ENCODE measurements around the gene ABHD5.

ABHD5 gene

DNA sequence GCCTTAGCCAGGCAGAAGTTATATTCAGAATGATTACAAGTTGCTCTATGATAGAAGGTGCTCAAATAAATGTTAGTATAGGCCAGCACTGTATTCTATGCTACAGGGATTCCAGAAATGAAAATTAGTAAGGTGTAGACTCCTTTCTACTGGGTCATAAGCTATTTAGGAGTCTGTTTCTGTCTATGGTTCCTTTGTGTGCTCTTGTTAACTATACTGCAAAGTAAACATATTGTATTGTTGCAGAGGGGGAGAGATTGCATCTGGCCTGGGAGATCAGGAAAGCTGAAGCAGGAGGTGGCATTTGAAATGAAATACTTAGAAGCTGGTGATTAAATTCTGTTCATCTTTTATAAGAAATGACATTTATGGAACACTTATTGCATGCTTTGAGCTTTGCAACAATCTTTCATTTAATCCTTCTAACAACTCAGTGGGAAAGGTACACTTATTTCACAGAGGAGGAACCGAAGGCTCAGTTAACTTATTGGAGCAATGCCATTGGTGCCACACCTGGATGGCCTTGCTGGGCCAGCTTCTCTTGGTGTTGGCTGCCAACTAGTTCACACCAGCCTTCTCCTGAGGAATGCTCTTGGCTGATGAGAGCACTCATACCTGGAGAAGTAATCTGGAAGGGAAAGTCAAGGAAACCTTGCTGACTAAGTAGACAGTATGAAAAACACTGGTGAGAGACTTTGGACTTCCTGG is 39.1 kb downstream of the ABHD5 start:
- no peak overlapping the region for H3K27ac ChIP-seq (ENCODE audit: low read depth, low read length)
- no peaks in the 10 kb centered on the region for H3K9me2 ChIP-seq (replicated peaks; ENCODE audit: control insufficient read depth, low read length)
- no peaks in the 10 kb centered on the region for H4K20me1 ChIP-seq (ENCODE audit: control insufficient read depth, insufficient read depth, low read depth, low read length)
- H3F3A ChIP-seq (ENCODE audit: control insufficient read depth, insufficient read depth) = no peaks in the 10 kb centered on the region
- no peaks in the 10 kb centered on the region for H3K36me3 ChIP-seq (ENCODE audit: control insufficient read depth, low read length)
- H3K79me2 ChIP-seq (ENCODE audit: control insufficient read depth, low read length) = no peaks in the 10 kb centered on the region
- H3K4me2 ChIP-seq (ENCODE audit: low read length) = no peak overlapping the region
- H3K4me3 ChIP-seq (ENCODE audit: low read length) = no peak overlapping the region
- no peaks in the 10 kb centered on the region for H3K4me1 ChIP-seq (ENCODE audit: control insufficient read depth, low read length)
- no peaks in the 10 kb centered on the region for H3K27me3 ChIP-seq (ENCODE audit: control insufficient read depth, low read length)
- H3K9me3 ChIP-seq (ENCODE audit: control insufficient read depth, insufficient read depth, low read length) = no peaks in the 10 kb centered on the region
- no peak for TF ChIP-seq EZH2phosphoT487 (IDR thresholded peaks at IDR 0.05; ENCODE audit: borderline replicate concordance, low read length)
- TF ChIP-seq, protein P1, sequence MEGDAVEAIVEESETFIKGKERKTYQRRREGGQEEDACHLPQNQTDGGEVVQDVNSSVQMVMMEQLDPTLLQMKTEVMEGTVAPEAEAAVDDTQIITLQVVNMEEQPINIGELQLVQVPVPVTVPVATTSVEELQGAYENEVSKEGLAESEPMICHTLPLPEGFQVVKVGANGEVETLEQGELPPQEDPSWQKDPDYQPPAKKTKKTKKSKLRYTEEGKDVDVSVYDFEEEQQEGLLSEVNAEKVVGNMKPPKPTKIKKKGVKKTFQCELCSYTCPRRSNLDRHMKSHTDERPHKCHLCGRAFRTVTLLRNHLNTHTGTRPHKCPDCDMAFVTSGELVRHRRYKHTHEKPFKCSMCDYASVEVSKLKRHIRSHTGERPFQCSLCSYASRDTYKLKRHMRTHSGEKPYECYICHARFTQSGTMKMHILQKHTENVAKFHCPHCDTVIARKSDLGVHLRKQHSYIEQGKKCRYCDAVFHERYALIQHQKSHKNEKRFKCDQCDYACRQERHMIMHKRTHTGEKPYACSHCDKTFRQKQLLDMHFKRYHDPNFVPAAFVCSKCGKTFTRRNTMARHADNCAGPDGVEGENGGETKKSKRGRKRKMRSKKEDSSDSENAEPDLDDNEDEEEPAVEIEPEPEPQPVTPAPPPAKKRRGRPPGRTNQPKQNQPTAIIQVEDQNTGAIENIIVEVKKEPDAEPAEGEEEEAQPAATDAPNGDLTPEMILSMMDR (IDR thresholded peaks at IDR 0.05; ENCODE audit: low read depth, low read length, poor library complexity, severe bottlenecking) = no peak

DNA sequence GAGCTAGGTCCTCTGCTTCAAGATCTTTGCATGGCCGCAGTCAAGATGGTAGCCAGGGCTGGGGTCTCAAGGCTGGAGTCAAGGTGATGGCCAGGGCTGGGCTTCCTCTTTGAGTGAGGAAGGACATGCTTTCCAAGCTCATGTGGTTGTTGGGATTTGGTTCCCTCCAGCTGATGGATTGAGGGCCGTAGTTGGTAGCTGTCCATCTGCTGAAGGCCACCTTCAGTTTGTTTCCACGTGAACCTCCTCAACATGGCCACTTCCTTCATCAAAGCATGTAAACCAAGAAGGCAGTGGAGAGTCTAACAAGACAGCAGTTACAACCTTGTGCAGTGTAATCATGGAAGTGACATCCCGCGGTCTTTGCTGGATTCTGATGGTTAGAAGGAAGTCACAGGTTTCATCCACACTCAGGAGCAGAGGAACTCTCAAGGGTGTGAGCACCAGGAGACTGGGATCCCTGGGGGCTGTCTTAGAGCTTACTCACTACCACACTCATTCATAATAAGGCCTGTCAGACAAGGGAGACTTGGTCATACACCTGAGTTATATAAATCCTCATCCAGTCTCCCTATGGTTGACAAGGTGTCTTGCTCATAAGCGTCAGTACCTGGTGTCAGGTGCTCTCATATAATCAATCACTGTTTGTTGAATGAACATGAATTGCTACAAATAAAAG is 42.1 kb downstream of the ABHD5 start:
- TF ChIP-seq EZH2phosphoT487 (IDR thresholded peaks at IDR 0.05; ENCODE audit: borderline replicate concordance, low read length) = no peak
- TF ChIP-seq, protein P1 (IDR thresholded peaks at IDR 0.05; ENCODE audit: low read depth, low read length, poor library complexity, severe bottlenecking) = no peak
- no peak overlapping the region for H3K27ac ChIP-seq (ENCODE audit: low read depth, low read length)
- no peaks in the 10 kb centered on the region for H3K9me2 ChIP-seq (replicated peaks; ENCODE audit: control insufficient read depth, low read length)

GRCh38 chr3:43733459-43734384 is 43.0 kb downstream of the ABHD5 start:
- Histone ChIP-seq H3K9me3 (ENCODE audit: control insufficient read depth, insufficient read depth, low read length) (no peaks in the 10 kb centered on the region), H3K36me3 (ENCODE audit: control insufficient read depth, low read length) (no peaks in the 10 kb centered on the region), H3K79me2 (ENCODE audit: control insufficient read depth, low read length) (no peaks in the 10 kb centered on the region), H3K27me3 (ENCODE audit: control insufficient read depth, low read length) (no peaks in the 10 kb centered on the region), H3F3A (ENCODE audit: control insufficient read depth, insufficient read depth) (no peaks in the 10 kb centered on the region), H3K9me2 (replicated peaks; ENCODE audit: control insufficient read depth, low read length) (no peaks in the 10 kb centered on the region), H3K4me1 (ENCODE audit: control insufficient read depth, low read length) (no peaks in the 10 kb centered on the region), H3K27ac (ENCODE audit: low read depth, low read length) (no peak overlapping the region), H4K20me1 (ENCODE audit: control insufficient read depth, insufficient read depth, low read depth, low read length) (no peaks in the 10 kb centered on the region), H3K4me3 (ENCODE audit: low read length) (no peak overlapping the region), H3K4me2 (ENCODE audit: low read length) (no peak overlapping the region)
- TF ChIP-seq, protein P1 (IDR thresholded peaks at IDR 0.05; ENCODE audit: low read depth, low read length, poor library complexity, severe bottlenecking) = no peak
- no peak for TF ChIP-seq EZH2phosphoT487 (IDR thresholded peaks at IDR 0.05; ENCODE audit: borderline replicate concordance, low read length)

More for the DNA sequence above, 42.1 kb downstream of the ABHD5 start:
- no peaks in the 10 kb centered on the region for H3K79me2 ChIP-seq (ENCODE audit: control insufficient read depth, low read length)
- H3K4me3 ChIP-seq (ENCODE audit: low read length) = no peak overlapping the region
- H3K36me3 ChIP-seq (ENCODE audit: control insufficient read depth, low read length) = no peaks in the 10 kb centered on the region
- H3K4me2 ChIP-seq (ENCODE audit: low read length) = no peak overlapping the region
- H3F3A ChIP-seq (ENCODE audit: control insufficient read depth, insufficient read depth) = no peaks in the 10 kb centered on the region
- no peaks in the 10 kb centered on the region for H3K9me3 ChIP-seq (ENCODE audit: control insufficient read depth, insufficient read depth, low read length)
- no peaks in the 10 kb centered on the region for H3K4me1 ChIP-seq (ENCODE audit: control insufficient read depth, low read length)
- H3K27me3 ChIP-seq (ENCODE audit: control insufficient read depth, low read length) = no peaks in the 10 kb centered on the region
- no peaks in the 10 kb centered on the region for H4K20me1 ChIP-seq (ENCODE audit: control insufficient read depth, insufficient read depth, low read depth, low read length)
